Measurements from ENCODE around the gene ZDHHC18. TPM values are rescaled to one million over a fixed set of nuclear protein-coding genes. Genes with fewer than 3 reads are reported as not detected.

Gene ZDHHC18
- total RNA-seq = 19.8 and 24.2 TPM in 2 replicates
- long read RNA-seq, partial matches to known transcripts = 0 of 3 reads
- long read RNA-seq, other reads (novel, unspliced or antisense) = 3 of 3 reads

- Mint-ChIP-seq H3K4me3 (ENCODE audit: unreplicated experiment) (peak within 1 kb of the TSS; percentile 87), H3K36me3 (ENCODE audit: unreplicated experiment) (no peaks in the 10 kb centered on the region), H3K27ac (ENCODE audit: unreplicated experiment) (peak within 1 kb of the TSS; percentile 82), H3K9me3 (ENCODE audit: unreplicated experiment) (no peaks in the 10 kb centered on the region), H3K27me3 (ENCODE audit: unreplicated experiment) (no peaks in the 10 kb centered on the region), H3K4me1 (ENCODE audit: unreplicated experiment) (peaks cover 26% of the 10 kb centered on the region)
- DNase-seq (ENCODE audit: extremely low spot score, unreplicated experiment) = peak; percentile 91
- peak; percentile 58 for TF ChIP-seq CTCF (IDR thresholded peaks at IDR 0.05)
These were observed at the start of gene ZDHHC18 for GRCh38 chr1:26826261-26827105. Gene ZDHHC18, plus strand, starts transcription at chr1:26826688. Its CDS starts 117 bp downstream, at chr1:26826805.

GRCh38 chr1:26779098-26779668, 47.3 kb upstream of the ZDHHC18 start:
- Mint-ChIP-seq H3K9me3 (ENCODE audit: unreplicated experiment) (no peaks in the 10 kb centered on the region), H3K4me3 (ENCODE audit: unreplicated experiment) (no peak overlapping the region), H3K27me3 (ENCODE audit: unreplicated experiment) (no peaks in the 10 kb centered on the region), H3K27ac (ENCODE audit: unreplicated experiment) (no peak overlapping the region), H3K36me3 (ENCODE audit: unreplicated experiment) (peaks cover 60% of the 10 kb centered on the region), H3K4me1 (ENCODE audit: unreplicated experiment) (peaks cover 28% of the 10 kb centered on the region)
- TF ChIP-seq CTCF (IDR thresholded peaks at IDR 0.05) = no peak
- DNase-seq (ENCODE audit: extremely low spot score, unreplicated experiment) = no peak

GRCh38 chr1:26780344-26780957, 46.0 kb upstream of the ZDHHC18 start:
- Mint-ChIP-seq H3K36me3 (ENCODE audit: unreplicated experiment) (peaks cover 49% of the 10 kb centered on the region), H3K4me3 (ENCODE audit: unreplicated experiment) (no peak overlapping the region)

GRCh38 chr1:26781206-26781825, 45.2 kb upstream of the ZDHHC18 start:
- TF ChIP-seq CTCF (IDR thresholded peaks at IDR 0.05) = no peak
- DNase-seq (ENCODE audit: extremely low spot score, unreplicated experiment) = no peak
- H3K9me3 Mint-ChIP-seq (ENCODE audit: unreplicated experiment) = no peaks in the 10 kb centered on the region
- H3K36me3 Mint-ChIP-seq (ENCODE audit: unreplicated experiment) = peaks cover 43% of the 10 kb centered on the region
- no peak overlapping the region for H3K27ac Mint-ChIP-seq (ENCODE audit: unreplicated experiment)
- H3K4me1 Mint-ChIP-seq (ENCODE audit: unreplicated experiment) = peaks cover 49% of the 10 kb centered on the region
- H3K4me3 Mint-ChIP-seq (ENCODE audit: unreplicated experiment) = no peak overlapping the region
- no peaks in the 10 kb centered on the region for H3K27me3 Mint-ChIP-seq (ENCODE audit: unreplicated experiment)

More at GRCh38 chr1:26780344-26780957, 46.0 kb upstream of the ZDHHC18 start:
- H3K27me3 Mint-ChIP-seq (ENCODE audit: unreplicated experiment) = no peaks in the 10 kb centered on the region
- no peak for DNase-seq (ENCODE audit: extremely low spot score, unreplicated experiment)
- no peaks in the 10 kb centered on the region for H3K9me3 Mint-ChIP-seq (ENCODE audit: unreplicated experiment)
- peaks cover 40% of the 10 kb centered on the region for H3K4me1 Mint-ChIP-seq (ENCODE audit: unreplicated experiment)
- no peak for TF ChIP-seq CTCF (IDR thresholded peaks at IDR 0.05)
- no peak overlapping the region for H3K27ac Mint-ChIP-seq (ENCODE audit: unreplicated experiment)
